GM21723 (cell line): ENCODE data around the gene AGBL1.
"Not testable (repeated sequence)": the region's sequence is repeated elsewhere in the genome, so short reads cannot be mapped to it uniquely, and the experiment has no call there.

Experiments
- ATAC-seq: cut with Tn5 transposase; IDR thresholded peaks from one replicate; pipeline ENCODE4 v1.9.1; 2021; ENCODE audit warnings: mild to moderate bottlenecking, moderate library complexity; ENCODE audit not compliant: unreplicated experiment

AGBL1 gene

DNA sequence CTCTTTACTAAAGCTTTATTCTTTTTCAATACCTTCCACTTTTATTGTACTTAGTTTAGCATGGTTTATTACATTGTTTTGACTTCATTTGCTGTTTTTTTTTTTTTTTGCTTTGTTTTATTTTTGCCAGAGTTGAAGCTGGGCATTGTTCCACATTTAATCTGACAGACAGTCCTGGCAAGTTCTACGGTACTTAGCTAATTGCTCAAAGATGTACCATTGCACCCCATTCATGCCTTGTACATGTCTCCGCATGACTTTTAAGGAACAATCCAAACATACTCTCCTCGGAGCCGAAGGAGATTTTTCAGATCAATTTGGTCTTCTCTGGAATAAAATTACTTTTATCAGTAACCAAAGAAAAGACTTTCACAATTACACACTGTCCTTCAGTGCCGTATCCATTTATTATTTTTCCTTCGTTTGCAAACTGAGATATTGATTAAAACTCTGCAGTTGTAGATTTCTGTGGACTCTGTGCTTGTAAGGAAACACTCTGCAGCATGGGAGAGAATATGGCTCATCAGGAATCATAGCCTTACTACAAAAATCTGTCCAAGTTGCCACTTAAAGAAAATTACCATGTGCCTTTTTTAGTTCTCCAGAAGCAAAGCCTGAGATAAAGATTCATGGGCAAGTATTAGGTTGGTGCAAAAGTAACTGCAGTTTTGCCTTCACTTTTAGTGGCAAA lies 952.0 kb downstream of the AGBL1 start:
- no peak for ATAC-seq

DNA sequence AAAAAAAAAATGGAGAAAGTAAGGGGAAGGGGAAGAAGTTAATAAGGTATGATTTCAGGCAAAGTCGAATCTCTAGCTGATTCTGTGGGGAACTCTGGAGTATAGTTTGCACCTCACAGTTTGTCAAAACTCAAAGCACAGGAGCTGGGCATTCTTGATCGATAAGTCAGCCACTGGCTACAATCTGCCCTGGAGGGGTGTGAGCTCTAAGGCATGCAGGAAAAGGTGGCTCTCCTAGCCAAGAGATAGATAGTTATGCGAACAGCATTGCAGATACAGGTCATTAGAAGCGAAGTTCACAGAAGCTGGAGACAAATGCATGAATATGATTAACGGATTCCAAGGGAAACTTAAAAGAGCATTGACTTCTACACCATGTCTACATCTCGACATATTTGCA lies 952.6 kb downstream of the AGBL1 start:
- no peak for ATAC-seq

DNA sequence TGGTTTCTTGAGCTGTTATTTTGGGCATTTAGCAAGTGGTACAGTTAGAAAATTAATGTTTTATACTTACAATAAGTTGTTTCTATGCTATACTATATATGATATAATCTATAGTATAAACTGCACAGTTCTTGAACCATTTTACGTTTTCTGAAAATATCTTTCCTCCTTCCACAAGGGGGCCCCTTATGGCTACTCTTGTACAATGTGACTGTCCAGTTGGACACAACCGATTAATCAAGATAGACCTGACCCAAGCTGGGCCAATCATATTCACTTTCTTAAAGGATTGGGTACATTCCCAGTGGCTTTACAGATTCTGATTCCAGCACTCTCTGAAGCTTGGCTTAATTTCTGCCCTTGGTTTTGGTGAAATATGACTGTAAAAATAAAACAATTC lies 953.4 kb downstream of the AGBL1 start:
- ATAC-seq: no peak

DNA sequence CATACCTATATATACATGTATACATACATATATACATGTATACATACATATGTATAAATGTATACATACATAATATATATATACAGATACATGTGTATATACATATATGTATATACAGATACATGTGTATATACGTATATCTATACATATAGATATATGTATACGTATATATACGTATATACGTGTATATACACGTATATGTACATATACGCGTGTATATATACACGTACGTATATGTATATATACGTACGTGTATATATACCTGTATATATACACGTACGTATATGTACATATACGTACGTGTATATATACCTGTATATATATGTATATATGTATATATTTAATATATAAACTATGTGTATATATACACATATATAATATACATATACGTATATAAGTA lies 955.2 kb downstream of the AGBL1 start:
- ATAC-seq: no peak

DNA sequence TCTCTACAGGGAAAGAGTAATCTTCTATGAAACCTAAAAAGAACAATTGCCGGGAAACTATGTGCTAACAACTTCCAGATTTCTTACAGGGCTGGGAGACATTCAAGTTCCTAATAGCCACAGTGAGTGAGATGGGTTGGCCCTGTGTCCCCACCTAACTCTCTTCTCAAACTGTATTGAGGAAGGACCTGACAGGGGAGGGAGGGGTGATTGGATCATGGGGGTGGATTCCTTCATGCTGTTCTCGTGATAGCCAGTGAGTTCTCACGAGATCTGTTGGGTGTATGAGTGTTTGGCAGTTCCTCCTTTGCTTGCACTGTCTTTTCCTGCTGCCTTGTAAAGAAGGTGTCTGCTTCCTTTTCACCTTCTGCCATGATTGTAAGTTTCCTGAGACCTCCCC lies 958.7 kb downstream of the AGBL1 start:
- no peak for ATAC-seq

DNA sequence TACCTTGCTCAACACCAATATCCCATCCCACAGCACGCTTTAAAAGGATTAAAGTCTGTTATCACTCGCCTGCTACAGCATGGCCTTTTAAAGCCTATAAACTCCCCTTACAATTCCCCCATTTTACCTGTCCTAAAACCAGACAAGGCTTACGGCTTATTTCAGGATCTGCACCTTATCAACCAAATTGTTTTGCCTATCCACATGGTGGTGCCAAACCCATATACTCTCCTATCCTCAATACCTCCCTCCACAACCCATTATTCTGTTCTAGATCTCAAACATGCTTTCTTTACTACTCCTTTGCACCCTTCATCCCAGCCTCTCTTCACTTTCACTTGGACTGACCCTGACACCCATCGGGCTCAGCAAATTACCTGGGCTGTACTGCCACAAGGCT lies 962.9 kb downstream of the AGBL1 start:
- ATAC-seq: not testable (repeated sequence)

DNA sequence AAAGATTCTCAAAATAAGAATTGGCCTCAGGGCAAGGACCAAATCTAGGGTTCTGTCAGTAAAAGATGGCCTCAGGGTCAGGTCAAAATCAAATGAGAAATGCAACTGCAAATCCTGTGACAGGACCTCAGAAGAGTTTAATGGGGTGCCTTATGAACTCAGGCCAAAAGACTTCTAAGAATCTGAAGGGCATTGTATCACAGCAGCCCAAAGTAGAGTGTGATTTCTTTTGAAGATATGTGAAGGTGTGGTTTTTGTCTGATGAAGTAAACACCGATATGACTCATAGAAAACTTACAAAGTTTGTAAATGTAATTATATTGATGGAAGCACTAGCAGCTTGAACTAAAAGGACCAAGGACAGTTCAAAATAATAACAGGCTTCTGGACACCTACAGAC lies 966.1 kb downstream of the AGBL1 start:
- no peak for ATAC-seq

DNA sequence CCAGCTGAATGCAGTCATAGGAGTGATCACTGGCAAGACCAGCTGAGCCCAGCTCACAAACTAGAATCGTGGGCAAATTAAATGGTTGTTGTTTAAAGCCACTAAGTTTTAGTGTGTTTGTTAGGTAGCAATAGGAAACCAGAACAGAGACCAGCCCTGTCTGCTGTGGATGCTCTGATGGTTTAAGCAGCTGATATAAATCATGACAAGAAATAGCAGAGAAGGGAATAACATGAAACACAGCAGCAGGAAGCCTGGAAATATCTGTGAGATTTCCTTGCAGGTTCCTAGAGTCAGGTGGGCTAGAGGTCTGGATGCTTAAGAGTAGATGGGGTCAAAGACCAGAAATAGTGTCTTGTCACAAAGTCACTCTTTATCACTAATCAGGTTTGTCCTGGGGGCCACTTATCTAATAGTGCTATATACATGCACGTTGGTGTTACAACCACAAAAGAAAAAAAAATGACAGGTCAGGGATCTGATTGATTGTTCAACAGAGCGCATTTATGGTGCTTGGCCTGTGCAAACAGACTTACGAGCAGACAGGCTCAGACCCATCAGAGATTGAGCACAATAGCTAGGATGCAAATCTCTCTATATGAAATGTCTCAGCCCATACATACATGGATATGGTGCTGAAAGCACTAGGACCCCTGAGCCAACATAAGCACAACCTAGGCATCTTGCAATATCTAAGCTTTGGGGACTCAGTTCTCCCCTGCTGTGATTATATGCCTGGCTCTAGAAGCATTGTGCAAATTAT lies 967.7 kb downstream of the AGBL1 start:
- ATAC-seq: no peak
